Hematopoietic multipotent progenitor cell treated with erythropoietin and hydrocortisone succinate and interleukin-3 and kit ligand, for 4 days (in vitro differentiated cells): ENCODE data around the gene PRSS8.
"Not testable (repeated sequence)": the region's sequence is repeated elsewhere in the genome, so short reads cannot be mapped to it uniquely, and the experiment has no call there.

Experiments
- DNase-seq: peaks from one replicate; pipeline ENCODE4 v3.0.0-alpha.2; 2015

The PRSS8 gene

DNA sequence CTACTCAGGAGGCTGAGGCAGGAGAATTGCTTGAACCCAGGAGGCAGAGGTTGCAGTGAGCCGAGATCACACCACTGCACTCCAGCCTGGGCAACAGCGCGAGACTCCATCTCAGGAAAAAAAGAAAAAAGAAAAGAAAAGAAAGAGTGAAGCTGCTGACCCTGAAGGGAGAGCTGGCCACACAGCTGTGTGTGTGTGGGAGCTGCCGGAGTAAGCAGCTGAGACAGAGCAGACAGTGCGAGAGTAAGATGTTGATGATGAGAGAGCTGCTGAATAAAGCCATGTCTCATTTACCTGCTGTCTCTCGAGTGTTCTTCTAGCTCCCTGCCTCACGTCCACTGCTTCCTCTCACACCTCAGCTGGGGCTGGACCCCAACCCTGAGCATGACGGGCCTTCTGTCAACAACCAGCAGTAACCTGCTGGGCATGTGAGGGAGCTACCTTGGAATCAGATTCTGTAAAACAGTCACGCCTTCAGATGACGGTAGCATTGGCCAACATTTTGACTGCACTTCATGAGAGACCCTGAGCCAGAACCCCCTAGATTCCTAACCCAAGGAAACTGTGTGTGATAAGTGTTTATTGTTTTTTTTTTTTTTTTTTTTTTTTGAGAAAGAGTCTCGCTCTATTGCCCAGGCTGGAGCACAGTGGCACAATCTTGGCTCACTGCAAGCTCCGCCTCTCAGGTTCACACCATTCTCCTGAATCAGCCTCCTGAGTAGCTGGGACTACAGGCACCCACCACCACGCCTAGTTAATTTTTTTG lies 34.5 kb downstream of the PRSS8 start:
- DNase-seq = not testable (repeated sequence)

DNA sequence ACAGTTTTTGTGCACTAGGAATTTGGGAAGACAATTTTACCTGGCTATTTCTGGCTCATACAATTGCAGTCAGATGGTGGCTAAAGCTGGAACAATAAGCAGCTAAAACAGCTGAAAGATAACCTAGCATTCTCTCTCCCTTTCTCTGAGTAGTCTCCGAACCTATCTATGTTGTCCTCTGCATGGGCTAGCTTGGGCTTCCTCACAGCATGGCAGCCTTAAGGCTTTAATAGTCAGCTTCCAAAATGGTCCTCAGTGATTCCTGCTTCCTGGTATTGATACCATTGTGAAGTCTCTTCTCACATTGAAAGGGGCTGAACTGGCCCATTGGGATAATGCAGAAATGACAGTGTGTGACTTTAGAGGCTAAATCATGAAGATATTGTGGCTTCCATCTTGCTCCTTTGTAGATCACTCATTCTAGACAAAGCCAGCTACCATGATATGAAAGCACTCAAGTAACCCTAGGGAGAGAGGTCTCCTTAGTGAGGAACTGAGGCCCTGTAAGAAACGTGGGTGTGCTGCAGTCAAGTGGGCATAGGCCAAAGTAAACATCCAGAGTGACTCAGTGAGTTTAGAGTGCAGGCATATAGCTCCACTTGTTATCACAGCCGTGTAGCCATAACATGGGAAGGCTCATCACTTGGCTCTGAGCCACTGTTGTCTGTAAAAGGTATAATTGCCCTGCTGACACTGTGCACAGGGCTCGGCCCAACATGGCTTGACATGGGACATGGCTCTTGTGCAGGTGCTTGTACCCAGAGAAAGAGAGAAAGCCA lies 35.5 kb downstream of the PRSS8 start:
- DNase-seq = no peak

DNA sequence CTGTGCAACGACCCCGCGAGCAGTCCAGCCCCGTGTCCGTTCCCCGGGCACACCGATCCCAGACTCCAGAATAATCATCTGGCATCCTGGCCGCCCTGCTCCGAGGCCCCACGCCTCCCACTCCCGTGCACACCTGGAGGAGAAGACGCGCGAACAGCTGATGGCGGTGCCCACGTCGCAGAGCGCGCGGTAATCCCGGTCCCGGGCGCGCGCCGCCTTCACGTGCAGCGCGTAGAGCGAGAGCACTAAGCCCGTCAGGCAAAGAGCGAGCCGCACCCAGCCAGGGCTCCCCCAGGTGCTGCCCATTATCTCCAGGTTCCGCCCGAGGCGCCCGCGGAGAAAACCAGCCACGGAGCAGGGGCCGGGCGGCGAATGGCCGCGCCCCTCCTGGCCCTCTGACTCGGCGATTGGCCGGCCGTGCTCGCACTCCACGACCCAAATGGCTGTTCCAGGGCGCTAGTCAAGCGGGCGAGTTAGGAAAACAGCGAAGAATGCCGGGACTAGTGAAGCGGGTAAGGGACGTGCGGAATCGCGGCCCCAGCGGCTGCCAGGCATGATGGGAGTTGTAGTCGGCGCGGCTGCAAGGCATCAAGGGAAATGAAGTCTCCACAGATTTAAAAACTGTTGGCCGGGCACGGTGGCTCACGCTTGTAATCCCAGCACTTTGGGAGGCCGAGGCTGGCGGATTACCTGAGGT lies 41.0 kb downstream of the PRSS8 start, which contains the start of gene VKORC1:
Gene VKORC1 (minus strand): TSS at position 374 of the 697 bp plus-strand sequence. CDS start 68 bp downstream, at position 306.
- peak; percentile 99 for DNase-seq

DNA sequence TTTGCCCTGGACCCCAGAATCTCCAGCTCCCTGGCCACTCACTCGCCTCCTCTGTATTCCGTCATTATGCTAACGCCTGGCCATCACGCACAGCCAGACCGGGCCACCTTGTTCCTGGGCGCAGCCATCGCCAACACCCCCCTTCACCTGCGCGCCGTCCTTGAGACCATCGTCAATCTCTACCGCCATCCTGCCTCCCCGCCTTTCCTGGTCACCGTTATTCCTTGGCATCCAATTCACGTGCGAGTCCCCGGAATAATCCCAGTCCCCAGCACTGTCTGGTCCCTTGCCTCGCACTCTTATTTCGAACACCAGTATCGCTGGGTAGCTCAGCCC lies 41.5 kb downstream of the PRSS8 start:
- peak; percentile 25 for DNase-seq

DNA sequence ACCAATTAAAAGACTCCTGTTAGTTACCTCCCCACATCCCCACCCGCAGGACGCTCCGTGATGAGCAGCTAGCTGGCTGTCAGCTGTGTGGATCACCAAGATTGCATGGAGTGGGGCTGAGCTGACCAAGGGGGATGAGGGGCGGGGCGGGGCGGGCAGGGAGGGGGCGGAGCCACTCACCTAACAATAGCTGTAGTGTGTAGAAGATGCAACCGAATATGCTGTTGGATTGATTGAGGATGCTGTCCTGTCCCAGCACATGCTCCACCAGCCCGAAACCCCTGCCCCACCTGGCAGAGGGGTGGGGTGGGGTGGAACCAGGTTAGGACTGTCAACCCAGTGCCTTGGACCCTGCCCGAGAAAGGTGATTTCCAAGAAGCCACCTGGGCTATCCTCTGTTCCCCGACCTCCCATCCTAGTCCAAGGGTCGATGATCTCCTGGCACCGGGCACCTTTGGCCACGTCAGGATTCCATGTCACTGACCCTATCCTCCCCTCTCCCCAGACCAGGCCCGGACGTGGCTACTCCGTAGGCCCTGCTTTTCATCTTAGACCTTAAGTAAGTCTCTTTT lies 42.3 kb downstream of the PRSS8 start:
- DNase-seq = peak; percentile 76

DNA sequence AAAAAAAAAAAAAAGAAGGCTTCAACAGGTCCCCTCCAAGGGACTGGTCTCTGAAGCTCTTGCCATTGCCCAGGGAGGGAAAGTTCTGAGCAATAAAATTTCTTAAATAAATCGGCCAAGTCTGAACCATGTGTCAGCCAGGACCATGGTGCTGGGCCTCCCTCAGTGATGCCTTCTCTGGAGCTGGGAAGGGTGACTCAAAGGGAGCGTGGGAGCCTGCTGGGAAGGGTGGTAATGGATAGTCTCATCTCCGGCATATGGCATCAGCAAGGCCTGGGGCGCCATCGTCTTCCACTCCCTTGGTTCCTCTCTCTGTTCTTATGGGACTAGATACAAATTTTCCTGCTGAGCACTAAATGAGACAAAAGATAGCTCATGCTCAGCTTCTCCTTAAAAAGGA lies 43.2 kb downstream of the PRSS8 start:
- DNase-seq = no peak

DNA sequence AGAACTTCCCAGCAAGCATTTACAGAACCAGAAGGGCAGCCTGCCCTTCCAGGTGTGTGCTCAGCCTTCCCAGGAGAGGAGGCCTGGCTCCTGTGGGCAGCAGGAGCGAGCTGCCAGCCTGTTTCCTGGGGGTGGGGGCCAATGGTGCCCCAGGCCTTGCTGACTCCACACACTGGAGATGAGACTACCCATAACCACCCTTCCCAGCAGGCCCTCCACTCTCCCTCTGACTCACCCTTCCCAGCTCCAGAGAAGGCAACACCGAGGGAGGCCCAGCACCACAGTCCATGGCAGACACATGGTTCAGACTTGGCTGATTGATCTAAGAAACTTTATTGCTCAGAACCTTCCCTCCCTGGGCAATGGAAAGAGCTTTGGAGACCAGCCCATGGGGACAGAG lies 45.0 kb downstream of the PRSS8 start:
- DNase-seq = no peak

DNA sequence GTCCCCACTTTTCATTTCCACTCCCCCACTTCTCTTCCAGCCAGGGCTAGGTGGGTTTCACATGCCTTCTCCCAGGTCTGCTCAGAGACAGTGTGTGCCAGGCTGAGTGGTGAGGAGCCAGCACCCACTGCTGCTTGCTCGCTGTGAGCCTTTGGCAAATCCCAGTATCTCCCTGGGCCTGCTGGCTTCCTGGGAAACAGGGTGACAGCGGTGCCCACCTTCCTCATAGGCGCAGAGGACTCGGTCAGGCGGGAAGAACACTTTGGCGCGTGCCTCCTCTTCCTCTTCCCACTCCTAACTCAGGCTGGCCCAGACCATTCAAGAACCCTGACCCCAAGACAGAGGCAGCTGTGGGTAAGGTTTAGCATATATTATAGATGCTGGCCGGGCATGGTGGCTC lies 46.3 kb downstream of the PRSS8 start:
- no peak for DNase-seq

DNA sequence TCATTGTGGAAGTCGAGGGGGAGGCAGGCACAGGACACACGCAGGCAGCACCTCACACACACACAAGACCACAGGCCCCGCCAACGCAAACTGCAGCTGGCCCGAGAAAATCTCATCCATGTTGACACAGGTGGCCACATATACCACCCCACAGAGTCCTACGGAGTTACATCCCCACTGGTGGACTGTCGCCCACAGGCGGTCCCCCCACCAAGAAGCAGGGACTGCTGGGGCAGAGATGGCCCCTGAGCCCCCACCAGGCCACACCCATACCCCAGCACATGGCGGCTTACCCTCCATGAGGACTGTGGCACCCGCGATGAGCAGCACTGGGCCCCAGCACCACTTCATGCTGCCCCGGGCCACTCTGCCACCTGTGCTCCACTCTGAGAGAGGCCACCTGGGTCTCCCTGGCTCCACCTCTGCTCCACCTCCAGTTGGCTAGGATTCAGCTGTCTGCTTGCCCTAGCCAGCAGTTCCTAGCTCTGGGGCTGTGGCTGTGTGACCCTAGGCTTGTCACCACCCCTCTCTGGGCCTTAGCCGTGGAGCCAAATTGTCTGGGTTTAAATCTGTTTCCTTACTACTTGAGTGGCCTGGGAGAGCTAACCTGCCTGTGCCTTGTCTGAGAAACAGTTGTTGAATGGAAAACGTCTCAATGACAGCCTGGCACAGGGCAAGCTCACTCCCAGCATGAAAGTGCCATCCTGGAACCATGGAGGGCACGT lies 46.9 kb downstream of the PRSS8 start, which contains the start of gene PRSS53:
Gene PRSS53 (minus strand): TSS at position 485 of the 725 bp plus-strand sequence. CDS start 134 bp downstream, at position 351.
- no peak for DNase-seq

DNA sequence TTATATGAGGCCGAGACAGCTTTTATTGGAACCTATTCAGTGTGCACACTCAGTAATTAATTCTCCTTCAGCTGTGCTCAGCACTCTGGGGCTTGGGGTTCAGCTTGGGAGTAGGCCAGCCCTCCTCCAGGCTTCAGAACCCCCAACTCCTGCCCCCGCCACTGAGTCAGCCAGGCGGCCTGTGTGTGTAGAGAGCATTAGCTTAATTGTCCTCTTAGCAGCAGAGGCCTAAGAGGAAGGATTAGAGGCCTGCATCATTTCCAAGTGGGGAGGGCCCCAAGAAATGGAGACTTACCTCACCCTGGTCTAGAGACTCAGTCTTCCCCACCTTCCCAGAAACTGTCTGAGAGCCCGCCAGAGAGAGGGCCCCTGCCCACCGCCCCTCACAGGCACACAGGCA lies 47.6 kb downstream of the PRSS8 start:
- DNase-seq = no peak

DNA sequence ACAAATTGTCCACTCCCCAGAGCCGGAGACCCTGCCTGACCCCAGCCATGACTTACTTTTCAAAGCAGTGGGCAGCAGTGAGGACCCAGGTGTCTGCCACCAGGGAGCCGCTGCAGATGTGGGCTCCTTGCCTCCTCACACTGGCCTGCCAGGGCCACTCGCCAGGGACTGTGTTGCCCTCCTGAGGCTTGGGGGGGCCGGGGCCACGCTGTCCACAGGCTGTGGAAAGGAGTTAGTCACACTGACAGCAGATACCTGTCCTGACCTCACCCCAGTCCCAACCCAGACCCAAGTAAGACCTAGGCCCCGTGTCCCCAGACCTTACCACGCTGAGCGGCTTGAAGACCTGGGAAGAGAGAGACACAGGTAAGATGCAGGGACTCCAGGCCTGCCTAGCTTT lies 48.0 kb downstream of the PRSS8 start:
- DNase-seq = no peak

DNA sequence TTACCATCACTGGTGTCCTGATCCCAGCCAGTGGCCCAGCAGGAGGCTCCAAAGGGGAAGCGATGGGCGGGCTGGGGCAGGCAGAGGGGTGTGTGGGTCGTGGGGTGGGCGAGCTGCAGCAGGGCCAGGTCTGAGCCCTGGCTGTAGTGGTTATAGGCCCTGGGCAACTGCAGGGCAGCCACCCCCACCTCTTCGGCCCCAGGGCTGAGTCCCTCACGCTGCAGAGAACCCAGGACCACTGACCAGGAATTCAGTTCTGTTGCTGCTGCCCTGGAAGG lies 49.0 kb downstream of the PRSS8 start:
- DNase-seq = no peak

DNA sequence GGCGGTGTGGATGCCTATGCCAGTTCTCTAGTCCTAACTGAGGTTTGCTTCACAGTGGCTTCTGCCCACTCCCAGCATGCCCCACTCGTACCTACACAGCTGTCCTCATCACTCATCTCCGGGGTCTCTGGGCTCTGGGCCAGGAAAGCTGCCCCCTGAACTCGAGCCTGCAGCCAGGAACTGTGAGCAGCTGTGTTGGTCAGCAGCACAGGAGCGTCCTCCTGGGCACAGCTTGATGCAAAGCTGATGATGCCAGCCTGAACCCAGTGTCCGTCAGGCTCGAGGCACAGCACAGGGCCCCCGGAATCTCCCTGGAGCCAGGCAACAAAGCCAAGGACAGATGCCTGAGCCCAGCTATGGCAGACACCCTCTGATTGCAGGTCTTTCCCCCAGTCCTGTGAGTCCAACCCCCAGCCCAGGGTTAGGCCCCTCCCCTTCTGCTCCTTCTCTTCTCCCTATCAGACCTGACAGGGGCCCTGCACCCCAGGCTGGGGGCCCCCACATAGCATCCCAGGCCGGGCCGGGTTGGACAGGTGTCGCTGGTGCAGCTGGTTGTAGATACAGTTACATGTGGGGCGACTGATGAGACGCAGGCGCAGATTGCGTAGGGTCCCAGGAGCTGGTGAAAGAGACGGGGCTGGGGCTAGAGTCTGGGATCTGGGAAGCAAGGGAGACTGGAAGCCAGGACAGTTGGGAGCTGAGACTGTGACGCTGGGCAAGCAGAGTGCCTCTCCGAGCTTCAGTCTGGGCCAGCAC lies 49.5 kb downstream of the PRSS8 start:
- DNase-seq = no peak

DNA sequence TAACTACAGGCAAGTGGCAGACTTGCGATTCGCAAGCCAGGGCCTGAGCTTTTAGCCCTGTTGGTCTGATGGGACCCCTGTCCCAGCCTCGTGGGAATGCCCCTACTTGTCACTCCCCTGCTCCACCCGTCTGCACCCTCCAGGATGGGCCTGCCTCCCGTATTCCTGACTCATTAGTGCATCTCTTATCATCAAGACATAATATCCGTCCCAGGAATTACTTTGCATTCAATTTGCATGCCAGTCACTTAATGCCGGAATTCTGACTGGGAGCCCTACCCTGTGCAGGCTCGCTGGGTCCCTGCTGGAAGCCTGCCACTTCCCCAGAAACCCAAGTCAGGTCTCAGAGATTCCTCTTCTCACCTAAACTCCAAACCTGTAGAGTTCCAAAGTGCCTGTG lies 50.1 kb downstream of the PRSS8 start:
- no peak for DNase-seq

DNA sequence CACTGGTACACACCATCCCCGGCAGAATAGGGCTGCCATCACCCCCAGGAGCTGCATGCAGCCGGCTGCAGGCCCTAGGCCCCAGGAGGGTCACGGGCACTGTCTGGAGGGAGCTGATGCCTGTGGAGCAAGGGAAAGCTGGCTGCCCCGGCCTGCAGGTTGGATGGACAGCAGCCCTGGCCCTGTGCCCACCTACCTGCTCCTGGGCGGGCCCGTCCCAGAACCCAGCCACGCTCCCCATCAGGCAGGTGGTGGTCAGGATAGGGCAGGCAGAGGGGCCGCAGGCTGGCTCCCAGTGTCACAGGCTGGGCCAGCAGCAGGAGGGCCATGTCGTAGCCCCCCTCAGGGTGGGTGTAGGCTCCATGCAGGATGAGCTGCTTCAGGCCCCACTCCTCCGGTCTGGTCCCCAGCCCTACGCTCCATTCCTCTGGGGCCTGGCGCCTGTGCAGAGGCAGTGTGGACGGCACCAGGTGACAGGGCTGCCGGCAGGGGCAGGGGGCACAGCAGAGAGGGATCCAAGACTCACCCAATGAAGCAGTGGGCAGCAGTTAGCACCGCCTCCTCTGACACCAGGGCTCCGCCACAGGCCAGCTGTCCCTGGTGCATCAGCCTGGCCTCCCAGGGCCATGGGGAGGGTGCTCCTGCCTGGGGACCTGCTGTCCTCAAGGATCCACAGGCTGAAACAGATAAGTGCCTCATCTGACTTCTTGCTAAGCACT lies 50.8 kb downstream of the PRSS8 start:
- DNase-seq = no peak

DNA sequence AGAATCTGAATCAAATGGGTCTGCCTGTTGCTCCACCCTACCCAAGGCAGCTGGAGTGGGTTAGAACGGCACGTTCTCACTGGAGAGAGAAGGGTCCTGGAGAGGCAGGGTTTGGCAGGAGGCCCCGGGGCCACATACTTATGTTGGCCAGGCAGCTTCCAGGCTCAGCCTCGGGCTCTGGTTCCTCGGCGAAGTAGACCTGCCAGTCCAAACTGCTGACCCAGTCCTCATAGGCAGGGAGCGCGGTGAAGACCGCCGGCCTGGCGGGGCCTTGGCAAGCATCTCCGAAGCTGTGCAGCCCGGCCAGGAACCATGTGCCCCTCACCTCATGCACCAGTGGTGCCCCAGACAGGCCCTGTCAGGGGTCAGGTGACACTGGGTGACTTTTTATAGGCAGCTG lies 51.5 kb downstream of the PRSS8 start:
- no peak for DNase-seq

DNA sequence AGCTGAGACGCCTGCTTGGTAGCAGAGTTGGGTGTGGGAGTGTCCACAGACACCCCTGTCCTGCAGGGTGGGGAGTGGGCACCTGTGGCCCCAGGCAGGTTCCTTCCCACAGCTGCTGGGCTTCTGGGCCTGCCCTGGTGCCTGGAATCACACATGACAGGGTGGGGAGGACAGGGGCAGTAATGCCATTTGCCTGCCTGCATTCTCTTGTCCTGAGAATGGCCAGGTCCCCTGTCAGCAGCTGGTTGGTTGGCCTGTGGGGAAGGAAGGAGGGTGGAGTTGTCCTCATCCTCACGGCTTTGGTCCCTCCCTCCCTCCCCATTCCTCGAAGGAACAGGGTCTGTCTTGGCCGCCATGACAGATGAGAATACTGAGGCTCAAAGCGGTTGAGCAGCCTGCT lies 52.0 kb downstream of the PRSS8 start:
- no peak for DNase-seq

DNA sequence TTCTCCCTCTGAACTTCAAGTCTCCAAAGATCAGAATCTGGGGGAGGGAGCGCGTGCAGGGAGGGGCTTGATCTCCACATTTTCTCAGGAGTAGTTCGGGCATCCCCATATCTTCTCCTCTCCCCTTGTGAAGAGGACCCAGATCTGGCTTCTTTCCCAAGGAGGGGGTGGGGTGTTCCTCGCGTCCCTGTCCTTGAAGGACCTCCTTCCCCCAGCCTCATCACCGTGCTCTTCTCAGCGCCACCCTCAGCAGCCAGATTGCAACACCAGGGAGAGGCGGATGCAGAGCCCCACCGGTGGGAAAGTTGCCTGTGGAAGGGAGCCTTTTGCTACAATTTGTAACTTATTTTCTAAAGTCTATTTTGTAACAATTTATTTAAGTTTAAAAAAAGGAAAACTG lies 52.4 kb downstream of the PRSS8 start:
- DNase-seq = no peak

DNA sequence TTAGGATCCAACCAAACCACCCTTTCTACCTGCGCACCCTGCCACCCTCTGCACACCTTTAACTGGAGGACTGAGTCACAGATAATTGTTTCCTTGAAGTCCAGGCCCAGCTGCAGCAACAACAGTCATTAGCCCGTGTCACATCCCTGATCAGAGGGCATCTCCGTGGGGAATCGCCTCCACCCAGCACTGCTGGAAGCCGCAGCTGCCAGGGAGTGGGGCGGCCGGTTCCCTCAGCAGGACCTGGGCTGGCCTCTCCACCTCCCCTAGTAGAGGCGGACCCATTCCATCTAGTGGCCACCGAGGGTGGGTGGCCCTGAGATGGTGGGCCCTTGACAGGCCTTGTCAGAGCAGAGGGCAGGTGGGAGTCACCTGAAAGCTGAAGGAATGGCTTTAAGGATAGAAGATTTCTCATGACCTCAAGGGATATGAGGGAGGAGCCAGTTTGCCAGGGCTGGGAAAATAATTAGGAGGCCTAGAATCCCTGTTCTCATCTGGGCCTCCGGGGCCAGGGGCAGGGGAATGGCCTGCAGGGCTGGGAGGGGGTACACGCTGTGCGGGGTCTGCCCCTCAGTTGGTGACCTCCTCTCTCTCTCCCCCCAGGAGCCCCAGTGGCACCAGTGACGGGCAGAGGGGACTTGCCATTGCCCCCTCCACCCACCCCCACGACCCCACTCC lies 53.0 kb downstream of the PRSS8 start:
- DNase-seq = no peak
